GM19438 (cell line): ENCODE results near the gene OPALIN.
A peak's percentile ranks its signal among the peaks of the same experiment; 100 is the strongest.

Experiments
- ATAC-seq: cut with Tn5 transposase; IDR thresholded peaks from one replicate; pipeline ENCODE4 v1.9.1; 2021; ENCODE audit warnings: low read depth; ENCODE audit not compliant: unreplicated experiment

The OPALIN gene

DNA sequence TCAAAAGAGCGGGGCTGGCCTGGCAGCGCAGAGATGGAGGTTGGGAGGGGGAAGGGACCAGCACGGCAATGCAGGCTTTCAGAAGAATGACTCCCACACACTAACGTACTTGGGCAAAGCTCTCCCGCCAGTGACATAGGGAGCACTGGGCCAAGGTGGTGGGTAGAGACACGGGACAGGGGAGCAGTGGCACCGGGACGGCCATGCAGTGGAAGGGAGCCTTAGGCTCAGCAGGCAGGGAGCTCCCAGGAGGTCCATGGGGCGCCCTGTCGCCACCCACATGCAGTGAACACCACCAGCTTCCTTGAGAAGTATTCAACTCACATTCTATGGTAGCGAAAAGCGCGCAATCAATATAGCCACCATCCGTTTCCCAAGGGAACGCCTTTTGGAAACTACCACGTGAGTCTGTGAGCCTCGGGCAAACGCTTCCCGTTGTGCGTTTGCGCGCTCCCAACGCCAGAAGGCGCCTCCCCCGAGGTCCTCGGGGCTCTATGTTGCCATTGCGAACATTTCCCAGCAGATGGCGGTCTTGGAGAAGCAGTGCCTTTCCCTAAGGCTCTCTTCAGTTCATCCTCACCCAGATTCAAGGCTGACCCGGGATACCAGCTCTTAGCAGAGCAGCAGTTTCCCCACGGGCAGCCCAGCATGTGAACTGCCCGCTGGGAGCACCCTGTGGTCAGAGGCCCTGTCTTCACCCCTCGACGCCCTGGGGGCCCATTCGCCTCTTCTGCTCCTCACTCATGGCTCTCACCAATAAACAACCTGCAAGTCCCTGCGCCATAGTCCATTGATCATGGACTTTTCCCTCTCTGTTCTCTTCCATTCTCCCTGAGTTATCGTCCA lies 16.4 kb upstream of the OPALIN start:
- ATAC-seq = peak; percentile 78

DNA sequence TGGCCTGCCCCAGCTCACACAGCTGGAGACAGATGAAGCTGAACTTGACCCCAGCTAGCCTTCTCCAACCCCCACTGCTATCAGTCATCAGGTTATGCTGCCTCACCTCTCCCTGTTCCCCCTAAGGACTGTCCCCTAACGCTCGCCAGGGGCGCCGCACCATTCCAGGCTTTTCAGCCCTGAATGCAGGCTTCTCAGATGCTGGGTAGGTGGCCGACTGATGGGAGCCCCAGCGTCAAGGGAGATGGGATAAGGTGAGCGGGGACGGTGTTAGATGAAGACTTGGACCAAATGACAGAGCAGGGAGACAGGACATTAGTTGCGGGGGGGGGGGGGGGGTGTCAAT lies 15.8 kb upstream of the OPALIN start:
- ATAC-seq = no peak

DNA sequence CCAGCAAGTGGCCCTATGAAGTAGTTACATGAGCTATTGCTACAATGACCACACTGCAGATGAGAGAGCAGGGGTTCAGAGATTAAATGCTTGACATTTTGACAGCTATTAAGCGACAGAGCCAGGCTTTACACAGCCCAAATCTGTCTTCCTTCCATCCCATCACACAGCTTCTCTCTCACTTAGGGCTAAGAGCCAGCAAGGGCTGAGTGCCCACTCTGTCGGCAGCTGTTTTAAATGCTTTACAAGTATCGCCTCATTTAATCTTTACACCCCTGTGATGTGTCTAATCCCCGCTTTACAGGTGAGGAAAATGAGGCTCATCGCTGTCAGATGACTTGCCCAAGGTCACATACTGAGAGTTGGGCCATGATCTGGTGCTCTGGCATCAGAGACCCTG lies 15.2 kb upstream of the OPALIN start:
- no peak for ATAC-seq

DNA sequence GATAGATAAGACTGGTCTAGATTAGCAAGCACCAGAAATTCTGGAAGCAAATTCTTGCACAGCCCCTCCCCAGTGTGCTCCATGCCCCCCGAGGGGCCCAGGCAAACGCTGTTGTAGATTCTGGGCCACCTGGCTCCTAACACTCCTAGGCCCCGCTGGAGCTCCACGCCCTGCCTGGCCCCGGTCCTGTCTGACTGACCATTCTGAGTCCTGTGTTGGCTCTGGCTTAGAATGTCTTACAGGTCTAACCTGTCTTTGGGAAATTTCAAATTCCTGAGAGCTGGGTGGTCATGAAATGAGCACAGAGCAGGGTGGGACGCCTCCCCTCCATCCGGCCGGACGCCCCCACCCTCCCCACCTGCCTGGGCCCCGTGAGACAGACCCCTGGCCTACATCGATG lies 12.6 kb upstream of the OPALIN start:
- no peak for ATAC-seq

DNA sequence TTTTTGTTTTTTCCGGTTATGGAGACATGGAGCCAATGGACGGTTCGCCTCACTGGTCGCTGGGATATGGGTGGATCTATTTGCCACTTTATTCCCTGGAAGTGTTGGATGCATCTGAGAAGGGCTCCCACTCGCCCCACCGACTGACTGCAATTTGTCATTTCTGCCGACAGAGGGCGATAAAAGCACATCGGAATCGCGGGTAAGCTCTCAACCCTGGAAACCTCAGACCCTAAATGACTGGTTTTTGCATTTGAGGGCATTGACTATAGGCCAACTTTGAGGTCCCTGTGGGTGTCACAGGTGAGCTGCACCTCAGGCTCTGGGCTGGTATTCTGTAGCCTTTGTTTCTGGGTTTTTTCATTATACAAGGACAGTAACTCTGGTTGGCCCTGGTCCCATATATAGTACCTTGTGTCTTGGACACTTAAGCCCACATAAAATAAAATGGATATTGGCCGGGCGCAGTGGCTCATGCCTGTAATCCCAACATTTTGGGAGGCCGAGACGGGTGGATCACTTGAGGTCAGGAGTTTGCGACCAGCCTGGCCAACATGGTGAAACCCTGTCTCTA lies 11.9 kb upstream of the OPALIN start:
- ATAC-seq = no peak

GRCh38 chr10:96369890-96370583 lies 11.2 kb upstream of the OPALIN start:
- ATAC-seq = no peak

DNA sequence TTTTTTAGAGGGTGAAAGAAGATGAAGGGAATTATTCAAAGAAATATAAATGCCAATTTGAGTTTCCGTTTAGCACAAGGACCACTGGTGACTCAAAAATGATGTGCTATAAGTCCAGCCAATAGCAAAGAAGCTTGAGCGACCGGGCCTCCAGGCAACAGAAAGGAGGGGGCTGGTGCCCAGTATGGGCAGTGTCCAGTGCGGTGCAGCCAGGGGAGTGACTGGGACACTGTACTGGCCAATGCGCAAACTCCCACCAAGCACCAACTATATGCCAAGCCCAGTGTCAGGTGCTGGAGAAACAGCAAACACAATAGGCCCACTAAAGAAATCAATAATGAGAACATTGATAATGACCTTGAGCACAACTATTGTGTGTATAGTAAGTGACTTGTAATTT lies 10.2 kb upstream of the OPALIN start:
- ATAC-seq = no peak

DNA sequence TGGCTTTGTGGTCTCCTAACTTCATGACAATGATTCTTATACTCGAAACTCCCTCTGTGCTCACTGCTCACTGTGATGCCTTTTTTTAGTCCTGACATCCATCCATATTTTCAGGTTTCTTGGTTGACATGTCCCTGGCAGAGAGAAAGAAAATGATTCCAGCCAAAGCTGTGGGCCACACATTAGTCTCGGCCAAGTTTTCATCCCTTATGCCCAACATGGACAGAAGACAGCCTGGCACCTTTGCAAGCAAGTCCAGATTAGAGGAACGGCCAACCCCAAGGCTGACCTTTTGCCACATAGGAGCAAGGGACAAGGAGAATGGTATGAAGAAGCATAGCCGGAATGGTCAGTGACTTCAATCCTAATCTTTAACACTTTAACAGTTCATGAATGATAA lies 8.7 kb upstream of the OPALIN start:
- no peak for ATAC-seq

- no peak for ATAC-seq
These were observed 7.7 kb upstream of the OPALIN start for GRCh38 chr10:96366508-96366907.

GRCh38 chr10:96365571-96365970 lies 6.8 kb upstream of the OPALIN start:
- no peak for ATAC-seq

- no peak for ATAC-seq
These were observed 2.0 kb upstream of the OPALIN start for GRCh38 chr10:96360766-96361165.

- no peak for ATAC-seq
These were observed 1.5 kb upstream of the OPALIN start for GRCh38 chr10:96360331-96360730.

- ATAC-seq = no peak
These were observed 814 bp upstream of the OPALIN start for GRCh38 chr10:96359616-96360015.

DNA sequence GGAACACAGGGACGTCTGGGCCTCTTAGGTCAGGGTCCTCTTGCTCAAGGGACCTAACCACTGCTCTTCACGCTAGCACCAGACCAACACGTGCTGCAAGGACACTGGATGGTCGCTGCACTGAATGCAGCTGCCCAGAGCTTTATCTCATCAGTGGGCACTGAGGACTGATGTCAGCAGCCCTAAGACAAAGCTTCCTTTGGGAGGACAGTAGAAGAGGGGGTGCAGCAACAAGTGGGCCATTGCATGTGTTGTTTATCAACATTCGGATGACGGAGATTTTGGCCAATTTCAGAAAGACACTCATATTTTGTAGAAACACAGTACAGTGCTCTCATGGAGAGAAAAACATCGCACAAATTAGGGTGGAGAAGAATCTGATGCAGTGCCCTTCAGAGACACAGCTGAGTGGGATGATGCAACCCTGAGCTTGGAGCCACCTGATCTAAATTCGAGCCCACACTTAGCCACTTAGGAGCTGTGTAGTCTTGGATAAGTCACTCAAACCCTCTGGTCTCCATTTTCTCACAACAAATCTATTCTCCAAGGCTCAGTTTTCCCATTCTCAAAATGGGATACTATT lies 1.7 kb downstream of the OPALIN start:
- no peak for ATAC-seq

- no peak for ATAC-seq
These were observed 6.2 kb downstream of the OPALIN start for GRCh38 chr10:96352582-96352981.

DNA sequence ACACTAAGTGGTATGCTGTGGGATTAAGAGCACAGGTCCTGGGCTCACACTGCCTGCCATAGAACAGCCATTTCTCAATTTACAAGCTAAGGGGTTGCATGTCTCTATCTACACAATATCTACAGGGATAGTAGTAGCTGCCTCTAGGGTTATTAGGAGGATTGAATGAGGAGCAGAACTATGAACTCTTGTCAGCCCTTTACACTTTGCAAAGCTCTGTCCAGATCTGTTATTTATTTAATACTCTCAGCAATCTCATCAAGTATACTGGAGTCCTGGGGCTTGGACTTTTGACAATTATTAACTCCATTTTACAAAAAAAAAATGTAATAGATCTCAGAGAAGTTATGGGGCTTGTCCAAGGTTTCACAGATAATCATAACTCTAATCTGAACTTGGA lies 6.8 kb downstream of the OPALIN start:
- ATAC-seq = no peak

- ATAC-seq = no peak
These were observed 12.5 kb downstream of the OPALIN start for GRCh38 chr10:96346295-96346694.

GRCh38 chr10:96345222-96345621 lies 13.6 kb downstream of the OPALIN start:
- ATAC-seq = no peak

GRCh38 chr10:96344178-96344577 lies 14.6 kb downstream of the OPALIN start:
- ATAC-seq = no peak

GRCh38 chr10:96342402-96342801 lies 16.4 kb downstream of the OPALIN start:
- ATAC-seq = no peak
